ENCODE data around the gene TBC1D2.

TBC1D2 gene

GRCh38 chr9:98234245-98234825 lies 21.1 kb downstream of the TBC1D2 start:
- no peak for DNase-seq

GRCh38 chr9:98232926-98233325 lies 22.5 kb downstream of the TBC1D2 start:
- DNase-seq: no peak

GRCh38 chr9:98231770-98232478 lies 23.5 kb downstream of the TBC1D2 start:
- no peak for DNase-seq

GRCh38 chr9:98230789-98231188 lies 24.7 kb downstream of the TBC1D2 start:
- DNase-seq: no peak

- no peak for DNase-seq
Measured at GRCh38 chr9:98230304-98230703, 25.1 kb downstream of the TBC1D2 start.

GRCh38 chr9:98229620-98230019 lies 25.8 kb downstream of the TBC1D2 start:
- no peak for DNase-seq

GRCh38 chr9:98229090-98229395 lies 26.4 kb downstream of the TBC1D2 start:
- DNase-seq: no peak

GRCh38 chr9:98228392-98229089 lies 26.9 kb downstream of the TBC1D2 start:
- DNase-seq: no peak

- DNase-seq: no peak
Measured at GRCh38 chr9:98227883-98228282, 27.6 kb downstream of the TBC1D2 start.

GRCh38 chr9:98226957-98227356 lies 28.5 kb downstream of the TBC1D2 start:
- no peak for DNase-seq

GRCh38 chr9:98226516-98226915 lies 28.9 kb downstream of the TBC1D2 start:
- no peak for DNase-seq

- no peak for DNase-seq
Measured at GRCh38 chr9:98225015-98225442, 30.4 kb downstream of the TBC1D2 start.

- DNase-seq: no peak
Measured at GRCh38 chr9:98222885-98223691, 32.4 kb downstream of the TBC1D2 start.

- no peak for DNase-seq
Measured at GRCh38 chr9:98220911-98221310, 34.5 kb downstream of the TBC1D2 start.

GRCh38 chr9:98219794-98220370 lies 35.6 kb downstream of the TBC1D2 start:
- DNase-seq: no peak

- DNase-seq: no peak
Measured at GRCh38 chr9:98219364-98219716, 36.1 kb downstream of the TBC1D2 start.

GRCh38 chr9:98218562-98219363 lies 36.7 kb downstream of the TBC1D2 start:
- DNase-seq: no peak

- DNase-seq: no peak
Measured at GRCh38 chr9:98217255-98217654, 38.2 kb downstream of the TBC1D2 start.

- no peak for DNase-seq
Measured at GRCh38 chr9:98216391-98216790, 39.1 kb downstream of the TBC1D2 start.

GRCh38 chr9:98215821-98216220 lies 39.6 kb downstream of the TBC1D2 start:
- no peak for DNase-seq

GRCh38 chr9:98215271-98215670 lies 40.2 kb downstream of the TBC1D2 start:
- no peak for DNase-seq

- DNase-seq: no peak
Measured at GRCh38 chr9:98214811-98215210, 40.6 kb downstream of the TBC1D2 start.
